ENCODE data around the gene PTPRD. TPM values are rescaled to one million over a fixed set of nuclear protein-coding genes. Genes with fewer than 3 reads are reported as not detected.
A peak's percentile ranks its signal among the peaks of the same experiment; 100 is the strongest.

The PTPRD gene
- polyA plus RNA-seq, 4 donors = 91.3 to 115 (median 106) TPM

DNA sequence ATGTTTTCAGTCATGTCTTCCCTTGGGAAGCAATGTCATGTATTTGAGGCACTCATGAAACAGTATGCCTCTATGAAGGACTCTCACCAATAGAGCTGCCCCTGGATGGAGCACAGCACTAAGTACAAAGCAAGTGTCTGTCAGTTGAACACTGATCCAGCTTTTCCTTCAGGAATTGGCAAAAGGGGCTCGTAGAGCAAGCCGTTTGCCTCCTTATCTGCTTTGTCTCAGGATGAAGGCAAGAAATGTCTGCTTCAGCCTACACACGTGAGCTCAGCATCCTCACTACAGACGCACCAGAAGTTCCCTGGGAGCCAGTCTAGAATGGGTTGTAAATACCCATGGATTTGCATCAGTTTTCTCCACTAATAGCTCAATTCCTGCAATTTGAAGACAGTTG is 2070.3 kb downstream of the PTPRD start:
- no peak for DNase-seq (ENCODE audit: low read depth in 4 of 4, low spot score in 2 of 4)

GRCh38 chr9:8539681-8540197 is 2073.1 kb downstream of the PTPRD start:
- DNase-seq (ENCODE audit: low read depth in 4 of 4, low spot score in 2 of 4) = no peak

GRCh38 chr9:8536845-8537244 is 2076.0 kb downstream of the PTPRD start:
- DNase-seq (ENCODE audit: low read depth in 4 of 4, low spot score in 2 of 4) = no peak

DNA sequence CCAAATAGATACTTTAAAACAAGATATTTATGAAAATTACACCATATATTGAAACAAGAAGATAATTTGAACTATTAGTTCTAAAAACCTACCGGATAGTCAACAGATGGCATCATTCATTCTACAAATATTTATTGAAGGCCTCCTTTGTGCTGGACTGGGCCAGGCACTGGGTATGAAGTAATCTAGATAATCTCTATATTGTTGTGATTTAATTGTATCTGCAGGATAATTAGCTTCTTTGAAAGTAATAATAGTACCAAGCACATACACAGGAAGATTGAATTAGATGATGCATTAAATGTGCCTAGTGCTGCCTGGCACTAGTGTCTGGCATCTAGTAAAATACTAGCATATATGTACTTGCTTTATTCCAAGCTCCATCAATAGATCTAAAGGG is 2078.0 kb downstream of the PTPRD start:
- DNase-seq (ENCODE audit: low read depth in 4 of 4, low spot score in 2 of 4) = no peak

DNA sequence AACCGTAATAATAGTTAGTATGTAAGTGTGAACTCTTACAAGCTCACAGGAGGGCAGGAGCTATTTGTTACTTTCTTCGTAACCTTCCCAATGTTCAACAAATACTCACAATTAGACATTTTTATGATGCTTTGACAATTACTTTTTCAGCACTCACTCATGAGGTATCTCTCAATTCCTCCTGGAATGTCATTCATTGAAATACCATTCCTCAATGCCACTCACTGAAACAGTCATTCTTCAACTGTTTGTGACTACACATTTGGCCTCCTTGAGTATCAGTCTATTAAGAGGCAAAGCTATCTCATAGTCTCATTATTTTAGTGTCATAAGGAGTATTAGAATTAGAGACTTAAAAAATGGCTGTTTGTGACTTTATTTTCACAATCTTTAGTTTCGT is 2079.1 kb downstream of the PTPRD start:
- DNase-seq (ENCODE audit: low read depth in 4 of 4, low spot score in 2 of 4) = no peak

DNA sequence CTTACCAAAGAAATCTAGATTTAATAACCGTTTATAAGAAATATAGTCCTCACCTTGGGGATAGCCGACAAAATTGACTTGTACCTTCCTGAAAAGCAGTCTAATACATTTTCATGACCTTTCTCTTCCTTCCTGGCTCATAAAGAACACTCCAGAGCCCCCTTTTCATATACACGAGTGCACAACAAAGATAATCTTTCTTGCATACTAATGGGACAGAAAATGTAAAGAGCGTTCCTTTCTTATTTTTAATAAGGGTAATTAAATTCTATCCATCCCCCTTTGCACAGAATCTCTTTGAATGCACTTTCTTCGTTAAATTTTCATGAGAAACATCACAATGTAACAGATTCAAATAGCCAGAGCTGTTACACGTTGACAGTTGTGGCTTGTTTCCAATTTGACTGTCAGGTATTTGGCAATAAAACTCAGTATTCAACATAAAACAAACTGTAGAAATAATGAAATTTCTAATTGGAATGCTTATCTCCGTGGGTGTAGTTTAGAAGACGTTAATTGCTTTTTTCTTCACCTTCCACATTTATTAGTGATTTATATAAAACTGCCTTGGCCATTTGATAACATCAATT is 2080.9 kb downstream of the PTPRD start:
- no peak for DNase-seq (ENCODE audit: low read depth in 4 of 4, low spot score in 2 of 4)

- DNase-seq (ENCODE audit: low read depth in 4 of 4, low spot score in 2 of 4) = no peak
Observed at GRCh38 chr9:8521112-8521511, 2091.7 kb downstream of the PTPRD start.

- no peak for DNase-seq (ENCODE audit: low read depth in 4 of 4, low spot score in 2 of 4)
Observed at GRCh38 chr9:8515748-8516147, 2097.1 kb downstream of the PTPRD start.

DNA sequence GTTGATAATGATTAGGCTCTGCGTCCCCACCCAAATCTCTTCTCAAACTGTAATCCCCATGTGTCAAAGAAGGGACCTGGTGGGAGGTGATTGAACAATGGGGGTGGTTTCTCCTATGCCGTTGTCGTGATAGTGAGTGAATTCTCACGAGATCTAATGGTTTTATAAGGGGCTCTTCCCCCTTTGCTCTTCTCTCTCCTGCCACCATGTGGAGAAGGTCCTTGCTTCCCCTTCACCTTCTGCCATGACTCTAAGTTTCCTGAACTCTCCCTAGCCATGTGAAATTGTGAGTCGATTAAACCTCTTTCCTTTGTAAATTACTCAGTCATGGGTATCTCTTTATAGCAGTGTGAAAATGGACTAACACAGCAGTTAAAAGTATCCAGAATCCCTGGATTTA is 2098.0 kb downstream of the PTPRD start:
- no peak for DNase-seq (ENCODE audit: low read depth in 4 of 4, low spot score in 2 of 4)

GRCh38 chr9:8508671-8509290 is 2104.0 kb downstream of the PTPRD start:
- no peak for DNase-seq (ENCODE audit: low read depth in 4 of 4, low spot score in 2 of 4)

DNA sequence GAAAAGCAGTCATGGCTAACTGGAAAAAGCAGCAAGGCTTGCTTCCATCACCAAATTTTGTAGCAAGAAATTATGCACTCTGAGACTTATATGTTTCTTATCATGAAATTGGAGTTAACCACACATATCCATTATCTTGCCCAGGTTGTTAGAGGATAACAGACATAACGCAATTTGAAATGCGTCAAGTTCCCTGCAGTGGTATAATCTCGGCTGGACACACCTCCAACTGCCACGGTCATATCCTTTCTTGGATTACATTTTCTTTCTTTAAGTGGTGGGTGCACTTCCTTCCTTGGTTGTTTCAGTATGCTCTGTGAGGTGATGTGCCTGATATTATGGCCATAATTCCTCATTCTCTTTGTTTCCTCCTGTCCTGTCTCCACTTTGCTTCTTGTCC is 2118.2 kb downstream of the PTPRD start:
- DNase-seq (ENCODE audit: low read depth in 4 of 4, low spot score in 2 of 4) = no peak

- no peak for DNase-seq (ENCODE audit: low read depth in 4 of 4, low spot score in 2 of 4)
Observed at GRCh38 chr9:8492679-8493078, 2120.1 kb downstream of the PTPRD start.

DNA sequence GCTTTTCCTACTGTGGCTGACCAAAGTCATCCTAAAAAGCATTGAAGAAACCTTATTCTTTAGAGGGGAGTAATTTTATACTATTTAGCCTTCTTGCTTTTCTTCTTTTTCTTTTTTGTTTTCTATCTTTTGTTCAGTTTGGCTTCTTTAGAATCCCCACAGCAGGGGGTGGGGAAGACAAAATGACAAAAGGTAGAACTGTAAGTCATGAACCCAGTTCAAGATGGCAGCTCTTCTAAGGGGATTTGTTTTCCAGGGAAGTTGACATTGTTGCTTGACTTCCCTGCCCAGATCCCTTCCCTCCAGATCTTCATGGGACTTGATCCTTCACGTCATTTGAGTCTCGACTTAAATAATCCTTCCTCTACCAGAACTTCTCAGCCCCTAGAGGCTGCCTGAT is 2120.8 kb downstream of the PTPRD start:
- no peak for DNase-seq (ENCODE audit: low read depth in 4 of 4, low spot score in 2 of 4)

DNA sequence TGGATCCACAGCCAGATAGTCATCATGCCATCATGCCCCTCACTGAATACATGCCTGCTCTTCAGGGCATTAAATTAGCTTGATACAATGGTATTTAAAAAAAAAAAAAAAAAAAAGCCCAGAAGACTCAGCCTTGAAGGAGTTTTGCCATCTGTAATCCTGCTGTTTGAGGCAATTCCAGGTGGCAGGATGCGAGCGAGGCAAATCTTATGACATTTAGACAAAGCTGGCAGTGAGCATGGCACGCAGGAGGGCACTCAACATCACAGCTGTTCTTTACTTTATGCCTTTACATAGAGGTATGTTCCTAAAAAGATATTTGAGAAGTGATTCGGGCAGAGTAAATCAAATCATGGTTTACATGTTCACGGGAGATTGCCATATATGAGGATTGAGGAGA is 2121.2 kb downstream of the PTPRD start:
- DNase-seq (ENCODE audit: low read depth in 4 of 4, low spot score in 2 of 4) = no peak

GRCh38 chr9:8489835-8490234 is 2123.0 kb downstream of the PTPRD start:
- no peak for DNase-seq (ENCODE audit: low read depth in 4 of 4, low spot score in 2 of 4)

GRCh38 chr9:8486095-8486494 is 2126.7 kb downstream of the PTPRD start:
- DNase-seq (ENCODE audit: low read depth in 4 of 4, low spot score in 2 of 4) = no peak

- no peak for DNase-seq (ENCODE audit: low read depth in 4 of 4, low spot score in 2 of 4)
Observed at GRCh38 chr9:8484597-8485191, 2128.1 kb downstream of the PTPRD start.

- DNase-seq (ENCODE audit: low read depth in 4 of 4, low spot score in 2 of 4) = no peak
Observed at GRCh38 chr9:8477450-8477849, 2135.4 kb downstream of the PTPRD start.

DNA sequence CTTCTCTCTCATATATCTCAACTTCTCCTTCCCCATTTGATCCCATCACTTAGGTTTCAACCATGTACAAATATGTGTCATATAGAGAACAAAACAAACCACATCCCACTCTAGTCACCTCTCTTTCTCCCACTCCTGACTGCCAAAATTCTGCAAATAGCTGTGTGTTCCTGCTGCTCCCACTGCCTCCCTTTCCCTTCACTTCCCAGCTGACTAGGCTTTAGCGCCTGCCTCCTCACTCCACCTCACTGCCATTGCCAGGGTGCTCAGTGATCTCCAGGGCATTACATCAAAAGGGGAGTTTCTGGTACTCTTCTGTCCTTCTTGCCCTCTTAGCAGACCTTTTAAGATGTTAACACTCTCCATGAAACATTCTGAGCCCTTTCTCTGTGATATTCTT is 2137.9 kb downstream of the PTPRD start:
- DNase-seq (ENCODE audit: low read depth in 4 of 4, low spot score in 2 of 4) = no peak

DNA sequence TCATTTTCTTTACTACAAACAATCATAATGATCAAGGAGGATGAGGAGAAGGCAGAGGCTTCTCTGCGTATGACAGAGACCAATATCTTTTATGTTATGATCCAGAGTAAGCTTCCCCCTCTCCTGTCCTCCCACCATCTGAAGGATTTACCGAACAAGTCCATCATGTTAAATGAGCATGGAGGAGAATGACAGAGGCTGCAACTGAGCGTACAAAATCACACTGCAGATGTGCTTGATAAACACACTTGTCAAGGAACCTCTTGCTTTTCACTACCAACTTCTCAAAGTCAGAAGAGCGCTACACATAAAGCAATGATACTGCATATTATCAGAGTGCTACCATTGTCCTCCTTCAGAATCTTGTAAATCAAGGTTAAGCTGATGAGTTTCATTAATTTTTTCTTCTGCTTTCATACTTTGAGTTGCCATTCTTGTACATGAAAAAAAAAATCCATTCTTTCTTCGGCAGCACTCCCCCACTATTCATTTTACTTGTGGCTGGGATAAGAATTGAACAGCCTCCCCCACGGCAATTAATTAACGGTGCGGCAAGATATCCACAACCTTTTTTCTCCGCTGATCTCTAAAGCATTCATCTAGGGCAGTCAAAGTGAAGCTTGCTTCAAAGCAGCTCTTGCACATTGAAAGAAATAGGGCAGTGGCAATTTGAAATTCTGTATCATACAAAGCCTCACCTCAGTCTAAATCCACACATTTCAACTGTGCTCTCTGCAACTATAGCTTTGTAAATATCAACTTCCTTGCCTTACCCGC is 2139.4 kb downstream of the PTPRD start:
- DNase-seq (ENCODE audit: low read depth in 4 of 4, low spot score in 2 of 4) = peak in 1 of 4 donors; percentile 23

DNA sequence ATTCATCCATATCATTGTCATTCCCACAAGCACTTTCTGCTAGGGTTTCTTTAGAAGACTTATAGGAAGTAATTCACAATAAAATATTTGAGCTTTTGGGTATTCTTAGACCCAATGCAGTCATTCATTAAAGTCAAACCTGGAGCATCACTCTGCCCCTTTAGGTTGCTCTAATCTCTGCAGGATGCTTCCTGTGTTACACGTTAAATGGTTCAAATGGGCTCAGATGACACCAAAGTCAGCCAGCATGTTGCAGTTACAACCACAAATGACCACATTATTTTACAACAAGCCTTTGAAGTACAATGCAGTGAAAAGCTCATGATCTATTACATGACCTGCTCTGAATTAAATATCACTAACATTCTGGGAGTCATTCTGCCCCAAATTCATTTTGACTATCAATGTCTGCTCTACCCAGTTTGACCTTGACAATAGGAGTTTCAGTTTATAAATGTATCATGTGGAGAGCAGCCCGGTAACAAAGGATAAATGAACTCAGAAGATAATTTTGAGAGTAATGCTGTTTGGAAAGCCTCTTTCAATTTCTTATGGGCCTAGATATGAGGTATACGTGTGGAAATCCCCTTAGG is 2144.7 kb downstream of the PTPRD start:
- no peak for DNase-seq (ENCODE audit: low read depth in 4 of 4, low spot score in 2 of 4)
